Psoas muscle (tissue), 8 donors: ENCODE data around the gene STAC3. TPM values are rescaled to one million over a fixed set of nuclear protein-coding genes. Genes with fewer than 3 reads are reported as not detected.
A peak's percentile ranks its signal among the peaks of the same experiment; 100 is the strongest.

Experiments used
- ATAC-seq, 4 donors: fragments of 200-7000 bp; cut with Tn5 transposase; one replicate each; pipeline ENCODE4 v1.9.1; 2020; ENCODE audit warnings: moderate library complexity in 3 of 4, mild to moderate bottlenecking in 2 of 4
- DNase-seq, 2 donors: peaks; one replicate each; pipeline ENCODE4 v3.0.0-alpha.2; 2020
- H3K27ac ChIP-seq: fragments of 200-600 bp; one replicate; pipeline ENCODE4 v1.8.0; 2022
- H3K27me3 ChIP-seq, 3 donors: fragments of 200-600 bp in 1 of 3; one replicate each; pipeline versions ENCODE4 v1.6.1 to v1.8.0; 2013 to 2022; ENCODE audit warnings: low read length in 2 of 3, mild to moderate bottlenecking in 2 of 3, moderate library complexity in 1 of 3; ENCODE audit not compliant: insufficient read depth in 3 of 3
- H3K36me3 ChIP-seq, 2 donors: fragments of 200-600 bp in 1 of 2; one replicate each; pipeline versions ENCODE4 v1.6.1 to v1.8.0; 2013 to 2022; ENCODE audit warnings: low read depth in 1 of 2, mild to moderate bottlenecking in 1 of 2, moderate library complexity in 1 of 2; ENCODE audit not compliant: insufficient read depth in 1 of 2
- H3K4me1 ChIP-seq: fragments of 200-600 bp; one replicate; pipeline ENCODE4 v1.8.0; 2022
- H3K4me3 ChIP-seq: fragments of 200-600 bp; one replicate; pipeline ENCODE4 v1.8.0; 2022; ENCODE audit warnings: mild to moderate bottlenecking
- H3K9me3 ChIP-seq: fragments of 200-600 bp; one replicate; pipeline ENCODE4 v1.8.0; 2022
- WGBS, 3 donors: extraction: QIAGEN DNeasy Blood & Tissue Kit; methylation state at CpG; one replicate each; pipeline versions ENCODE4 v1.1.6 to v1.1.7; 2013; 5-methylcytosine and 5-hydroxymethylcytosine counted together
- intact Hi-C, 2 donors: fragments of 100-400 bp; cut with DNase I; formaldehyde crosslinking; loops; one replicate each; pipeline versions ENCODE4 v1.11.0 to v1.14.2; 2022
- polyA plus RNA-seq, 3 donors: library from polyadenylated mRNA; stranded (reverse); fragments of 200-250 nt; gene quantifications; one replicate each; pipeline ENCODE4 v1.2.3, GENCODE V29; 2013
- total RNA-seq, 4 donors: library from RNA; stranded (reverse); fragmentation: NEBNext Ultra II Directional in 2 of 4; extraction: Animal tissue kit (Norgen Biotek cat#: 25700) in 2 of 4; gene quantifications; one replicate each; pipeline versions ENCODE4 v1.2.1 to v1.2.4, GENCODE V29; 2021 to 2023
- TF ChIP-seq, protein P1 (sequence below): fragments of 200-600 bp; IDR thresholded peaks from one replicate; pipeline ENCODE4 v1.8.0; 2022; ENCODE audit warnings: antibody characterized with exemption
- donor health status: healthy with polysubstance abuse.
- donor health status: DM: no; HTN: no; CAD: no; lungs with moderate emphysema.
- donor health status: Bipolar disorder and iron deficiency.
- donor health status: healthy.
- donor health status: DM: yes; HTN: yes; CAD: no.
- donor health status: DM: no; HTN: no; CAD: no.
- donor health status: DM: no; HTN: no; CAD: no.
- donor health status: DM: yes; HTN: yes; CAD: no.

STAC3 gene
- total and polyA plus RNA-seq, 7 donors = 98.2 to 1,676 (median 868) TPM

DNA sequence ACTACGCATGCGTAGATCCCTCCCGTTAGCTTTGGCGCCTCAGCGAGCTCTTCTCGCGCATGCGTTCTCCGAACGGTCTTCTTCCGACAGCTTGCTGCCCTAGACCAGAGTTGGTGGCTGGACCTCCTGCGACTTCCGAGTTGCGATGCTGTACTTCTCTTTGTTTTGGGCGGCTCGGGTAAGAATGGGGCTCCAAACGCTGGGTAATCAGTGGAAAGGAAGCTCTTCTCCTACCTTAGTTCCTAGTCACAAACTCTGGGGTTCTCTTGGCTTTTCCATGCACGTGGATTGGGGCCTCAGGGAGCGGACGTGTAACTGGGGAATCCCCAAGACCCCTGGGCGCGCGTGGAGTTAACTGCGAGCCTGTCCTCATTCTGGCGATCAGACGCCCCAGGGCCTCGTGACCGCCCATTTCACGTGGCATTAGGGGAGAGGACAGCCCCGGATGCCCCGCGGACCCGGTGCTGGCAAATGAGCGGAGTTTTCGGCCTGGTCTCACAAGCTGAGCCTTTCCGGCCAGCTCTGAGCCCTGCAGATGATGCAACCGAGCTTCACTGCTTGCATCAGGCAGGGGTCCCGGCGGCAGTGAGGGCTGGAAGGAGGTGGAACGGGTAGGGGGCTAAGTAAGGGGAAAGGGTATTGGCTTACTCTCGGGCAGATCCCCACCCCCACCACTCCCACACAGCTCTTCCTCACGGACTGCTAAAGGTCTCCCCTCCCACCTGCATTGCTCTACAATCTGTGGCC, 21.2 kb downstream of the STAC3 start, which contains the start of gene SHMT2:
Gene SHMT2, plus strand, starts transcription at position 78 of the 747 bp plus-strand sequence. Its CDS starts 68 bp downstream, at position 146.
- ATAC-seq (peak; percentile 73 to 94 (median 80)), DNase-seq (peak; percentile 95 to 97)
- Histone ChIP-seq H3K4me3 (peak within 1 kb of the TSS; percentile 78), H3K9me3 (no peaks in the 10 kb centered on the region), H3K4me1 (peaks cover 12% of the 10 kb centered on the region), H3K27me3 (peaks cover 0 to 21% (median 2%) of the 10 kb centered on the region in 3 donors), H3K36me3 (peaks cover 7 to 39% of the 10 kb centered on the region in 2 donors), H3K27ac (peak within 1 kb of the TSS; percentile 77)
- intact Hi-C loops = no loop called here
- TF ChIP-seq, protein P1, sequence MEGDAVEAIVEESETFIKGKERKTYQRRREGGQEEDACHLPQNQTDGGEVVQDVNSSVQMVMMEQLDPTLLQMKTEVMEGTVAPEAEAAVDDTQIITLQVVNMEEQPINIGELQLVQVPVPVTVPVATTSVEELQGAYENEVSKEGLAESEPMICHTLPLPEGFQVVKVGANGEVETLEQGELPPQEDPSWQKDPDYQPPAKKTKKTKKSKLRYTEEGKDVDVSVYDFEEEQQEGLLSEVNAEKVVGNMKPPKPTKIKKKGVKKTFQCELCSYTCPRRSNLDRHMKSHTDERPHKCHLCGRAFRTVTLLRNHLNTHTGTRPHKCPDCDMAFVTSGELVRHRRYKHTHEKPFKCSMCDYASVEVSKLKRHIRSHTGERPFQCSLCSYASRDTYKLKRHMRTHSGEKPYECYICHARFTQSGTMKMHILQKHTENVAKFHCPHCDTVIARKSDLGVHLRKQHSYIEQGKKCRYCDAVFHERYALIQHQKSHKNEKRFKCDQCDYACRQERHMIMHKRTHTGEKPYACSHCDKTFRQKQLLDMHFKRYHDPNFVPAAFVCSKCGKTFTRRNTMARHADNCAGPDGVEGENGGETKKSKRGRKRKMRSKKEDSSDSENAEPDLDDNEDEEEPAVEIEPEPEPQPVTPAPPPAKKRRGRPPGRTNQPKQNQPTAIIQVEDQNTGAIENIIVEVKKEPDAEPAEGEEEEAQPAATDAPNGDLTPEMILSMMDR = no peak
- WGBS, 3 donors = 0 to 1% (median 0%) methylated on average over 42 of the region's 42 CpGs

DNA sequence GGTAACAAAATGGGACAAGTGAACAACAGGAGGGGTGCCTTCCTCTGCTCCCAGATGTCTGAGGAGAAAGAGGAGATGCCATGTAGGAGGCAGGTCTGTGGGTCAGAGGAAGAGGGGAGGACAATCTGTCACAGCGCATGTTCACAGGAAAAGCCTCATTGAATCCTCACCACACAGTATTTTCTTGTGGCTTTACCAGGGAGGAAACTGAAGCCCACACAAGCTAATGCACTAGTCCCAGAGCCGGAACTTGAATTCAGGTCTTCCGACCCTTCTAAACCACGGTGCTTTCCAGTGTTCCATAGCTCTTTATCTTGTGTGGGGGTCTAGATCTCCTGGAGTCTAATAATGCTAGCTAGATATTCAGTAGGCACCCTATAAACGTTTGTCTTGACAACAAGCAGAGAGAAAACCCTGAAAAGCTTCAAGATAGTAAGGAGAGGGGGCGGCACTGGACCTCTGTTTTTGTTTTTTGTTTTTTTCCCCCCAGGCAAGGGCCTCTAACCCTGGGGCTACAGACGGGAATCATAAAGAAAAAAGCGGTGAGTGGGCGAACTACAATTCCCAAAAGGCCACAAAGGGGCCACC, 21.8 kb downstream of the STAC3 start:
- H3K4me3 ChIP-seq = peak overlapping the region; percentile 78
- no peaks in the 10 kb centered on the region for H3K9me3 ChIP-seq
- H3K36me3 ChIP-seq = peaks cover 7 to 33% of the 10 kb centered on the region in 2 donors
- ATAC-seq (peak in 3 of 4 donors; percentile 1 to 24 (median 3)), DNase-seq (no peak)
- TF ChIP-seq, protein P1 = peak; percentile 10
- H3K4me1 ChIP-seq = peaks cover 12% of the 10 kb centered on the region
- intact Hi-C loops = no loop called here
- WGBS, 3 donors = 12 to 20% (median 15%) methylated on average over 9 of the region's 9 CpGs
- H3K27me3 ChIP-seq = peaks cover 0 to 28% (median 2%) of the 10 kb centered on the region in 3 donors
- H3K27ac ChIP-seq = peak overlapping the region; percentile 77

DNA sequence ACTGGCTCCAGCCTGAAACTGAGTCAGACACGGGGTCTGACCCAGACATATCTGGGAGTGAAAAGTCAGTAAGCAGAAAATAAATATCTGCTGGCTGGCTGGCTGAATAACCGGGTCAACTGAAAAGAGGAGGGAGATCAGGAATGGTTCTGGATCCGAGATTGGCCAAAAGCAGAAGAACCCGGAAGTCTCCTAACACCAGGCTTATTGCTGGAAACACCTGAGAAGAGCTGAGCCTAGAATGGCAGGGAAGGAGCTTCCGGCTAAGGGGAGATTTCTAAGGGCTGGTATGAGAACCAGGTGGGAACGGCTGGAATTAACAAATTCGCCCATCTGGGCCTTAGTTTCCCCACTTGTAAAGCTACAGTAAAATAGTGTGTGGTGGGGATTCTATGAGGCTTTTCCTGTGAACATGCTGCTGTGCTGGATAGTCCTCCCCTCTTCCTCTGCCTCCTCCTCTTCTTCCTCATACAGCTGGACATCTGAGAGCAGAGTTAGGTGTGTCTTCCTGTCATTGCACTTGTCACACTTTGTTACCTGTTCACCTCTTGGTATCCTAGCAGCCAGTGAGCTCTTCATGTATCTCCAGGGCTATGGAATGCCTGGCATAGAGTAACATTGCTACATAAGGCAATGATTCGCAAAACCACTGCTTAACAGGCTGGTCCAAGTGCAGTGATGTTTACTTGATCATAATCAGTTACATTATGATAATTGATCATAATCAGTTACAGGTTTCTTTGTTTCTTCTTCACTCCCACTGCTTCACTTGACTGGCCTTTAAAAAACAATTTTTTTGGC, 23.5 kb downstream of the STAC3 start:
- peaks cover 0 to 39% (median 7%) of the 10 kb centered on the region in 3 donors for H3K27me3 ChIP-seq
- ATAC-seq (no peak), DNase-seq (no peak)
- no peaks in the 10 kb centered on the region for H3K9me3 ChIP-seq
- peaks cover 2 to 16% of the 10 kb centered on the region in 2 donors for H3K36me3 ChIP-seq
- intact Hi-C loops = no loop called here
- 69 to 77% (median 72%) methylated on average over 7 to 8 of the region's 8 CpGs for WGBS, 3 donors
- TF ChIP-seq, protein P1 = no peak
- H3K27ac ChIP-seq = no peak overlapping the region
- H3K4me1 ChIP-seq = peaks cover 12% of the 10 kb centered on the region
- no peak overlapping the region for H3K4me3 ChIP-seq

DNA sequence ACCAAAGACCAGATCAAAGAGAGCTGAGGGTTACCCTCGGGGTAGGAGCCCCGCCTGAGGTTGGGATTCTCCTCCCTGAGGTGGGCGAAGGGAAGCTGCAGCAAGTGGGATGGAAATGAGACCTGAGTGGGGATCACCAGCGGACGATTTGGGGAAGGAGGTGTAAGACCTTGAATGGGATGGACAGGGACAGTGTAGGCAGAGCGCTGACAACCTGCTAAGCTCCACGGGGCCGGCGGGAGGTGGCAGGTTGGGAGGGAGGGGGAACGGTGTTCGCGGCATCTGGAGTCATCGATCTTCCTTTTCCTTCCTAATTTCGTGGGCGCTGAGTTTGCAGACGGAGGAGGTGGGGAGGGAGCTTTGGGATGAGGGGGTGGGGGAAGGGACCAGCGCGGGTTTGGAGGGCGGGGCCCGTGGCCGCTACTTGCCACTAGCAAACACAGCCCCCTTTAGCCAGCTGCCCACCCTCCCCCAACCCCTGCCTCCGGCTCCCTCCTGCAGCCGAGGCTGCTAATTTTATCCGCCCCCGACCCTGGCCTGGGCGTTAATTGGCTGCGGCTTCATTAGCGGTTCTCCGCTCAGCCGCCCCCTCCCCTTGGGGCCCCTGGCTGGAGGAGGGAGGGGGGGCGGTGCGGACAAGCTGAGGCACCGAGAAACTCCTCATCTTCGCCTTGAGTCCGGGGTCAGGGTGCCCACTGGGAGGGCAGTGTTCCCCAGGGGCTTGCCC, 24.2 kb downstream of the STAC3 start:
- H3K4me1 ChIP-seq = peaks cover 12% of the 10 kb centered on the region

More for the DNA sequence above, 24.2 kb downstream of the STAC3 start:
- Histone ChIP-seq H3K4me3 (no peak overlapping the region), H3K27me3 (peaks cover 0 to 46% (median 7%) of the 10 kb centered on the region in 3 donors), H3K27ac (no peak overlapping the region), H3K36me3 (peaks cover 0 to 9% of the 10 kb centered on the region in 2 donors), H3K9me3 (no peaks in the 10 kb centered on the region)
- ATAC-seq (no peak), DNase-seq (no peak)
- intact Hi-C loops = no loop called here
- WGBS, 3 donors = 23 to 27% (median 26%) methylated on average over 26 to 35 of the region's 35 CpGs
- TF ChIP-seq, protein P1 = no peak
